ENCODE measurements around the gene DGCR6L. TPM values are rescaled to one million over a fixed set of nuclear protein-coding genes. Genes with fewer than 3 reads are reported as not detected.
"Not testable (repeated sequence)": the region's sequence is repeated elsewhere in the genome, so short reads cannot be mapped to it uniquely, and the experiment has no call there.

Gene DGCR6L
- total and polyA plus RNA-seq, 2 donors: 61.6 to 62.1 TPM

- no peaks in the 10 kb centered on the region for H3K9me3 ChIP-seq (ENCODE audit: control insufficient read depth in 2 of 2, insufficient read depth in 1 of 2, low read length in 1 of 2)
- DNase-seq (ENCODE audit: low read depth in 6 of 9, low spot score in 9 of 9): no peak
- 96% methylated on average over 14 of the region's 14 CpGs for WGBS
- H3K4me3 ChIP-seq (ENCODE audit: low read length in 2 of 2): no peak overlapping the region
- no peak overlapping the region for H3K27ac ChIP-seq (ENCODE audit: low read depth in 1 of 2, low read length in 1 of 2)
- H3K4me1 ChIP-seq (ENCODE audit: control insufficient read depth in 2 of 2, insufficient read depth in 2 of 2, low read length in 2 of 2): peaks cover 0 to 12% of the 10 kb centered on the region in 2 donors
- H3K36me3 ChIP-seq (ENCODE audit: control insufficient read depth in 2 of 2, insufficient read depth in 2 of 2, low read length in 1 of 2): peaks cover 3 to 11% of the 10 kb centered on the region in 2 donors
- no peaks in the 10 kb centered on the region for H3K27me3 ChIP-seq (ENCODE audit: control insufficient read depth in 2 of 2, insufficient read depth in 1 of 2, low read length in 1 of 2)
Observed at GRCh38 chr22:20312396-20313191, 7.3 kb downstream of the DGCR6L start.

- H3K27me3 ChIP-seq (ENCODE audit: control insufficient read depth in 2 of 2, insufficient read depth in 1 of 2, low read length in 1 of 2); H3K4me1 ChIP-seq (ENCODE audit: control insufficient read depth in 2 of 2, insufficient read depth in 2 of 2, low read length in 2 of 2); H3K4me3 ChIP-seq (ENCODE audit: low read length in 2 of 2); H3K9me3 ChIP-seq (ENCODE audit: control insufficient read depth in 2 of 2, insufficient read depth in 1 of 2, low read length in 1 of 2); H3K27ac ChIP-seq (ENCODE audit: low read depth in 1 of 2, low read length in 1 of 2); DNase-seq (ENCODE audit: low read depth in 6 of 9, low spot score in 9 of 9): not testable (repeated sequence)
- H3K36me3 ChIP-seq (ENCODE audit: control insufficient read depth in 2 of 2, insufficient read depth in 2 of 2, low read length in 1 of 2): peaks cover 3 to 11% of the 10 kb centered on the region in 2 donors
- WGBS: 94% methylated on average over 17 of the region's 20 CpGs
Observed at GRCh38 chr22:20311249-20312062, 8.4 kb downstream of the DGCR6L start.

GRCh38 chr22:20310773-20311172, 9.1 kb downstream of the DGCR6L start:
- not testable (repeated sequence) for H3K9me3 ChIP-seq (ENCODE audit: control insufficient read depth in 2 of 2, insufficient read depth in 1 of 2, low read length in 1 of 2); DNase-seq (ENCODE audit: low read depth in 6 of 9, low spot score in 9 of 9); H3K27ac ChIP-seq (ENCODE audit: low read depth in 1 of 2, low read length in 1 of 2); H3K4me3 ChIP-seq (ENCODE audit: low read length in 2 of 2); H3K4me1 ChIP-seq (ENCODE audit: control insufficient read depth in 2 of 2, insufficient read depth in 2 of 2, low read length in 2 of 2); H3K36me3 ChIP-seq (ENCODE audit: control insufficient read depth in 2 of 2, insufficient read depth in 2 of 2, low read length in 1 of 2); H3K27me3 ChIP-seq (ENCODE audit: control insufficient read depth in 2 of 2, insufficient read depth in 1 of 2, low read length in 1 of 2)
- WGBS: 97% methylated on average over 6 of the region's 6 CpGs

GRCh38 chr22:20310180-20310579, 9.7 kb downstream of the DGCR6L start:
- not testable (repeated sequence) for H3K36me3 ChIP-seq (ENCODE audit: control insufficient read depth in 2 of 2, insufficient read depth in 2 of 2, low read length in 1 of 2); H3K27ac ChIP-seq (ENCODE audit: low read depth in 1 of 2, low read length in 1 of 2); DNase-seq (ENCODE audit: low read depth in 6 of 9, low spot score in 9 of 9); H3K4me3 ChIP-seq (ENCODE audit: low read length in 2 of 2); H3K27me3 ChIP-seq (ENCODE audit: control insufficient read depth in 2 of 2, insufficient read depth in 1 of 2, low read length in 1 of 2); H3K9me3 ChIP-seq (ENCODE audit: control insufficient read depth in 2 of 2, insufficient read depth in 1 of 2, low read length in 1 of 2); H3K4me1 ChIP-seq (ENCODE audit: control insufficient read depth in 2 of 2, insufficient read depth in 2 of 2, low read length in 2 of 2)
- 93% methylated on average over 6 of the region's 7 CpGs for WGBS

GRCh38 chr22:20308806-20309650, 10.8 kb downstream of the DGCR6L start:
- H3K9me3 ChIP-seq (ENCODE audit: control insufficient read depth in 2 of 2, insufficient read depth in 1 of 2, low read length in 1 of 2); H3K4me1 ChIP-seq (ENCODE audit: control insufficient read depth in 2 of 2, insufficient read depth in 2 of 2, low read length in 2 of 2); H3K4me3 ChIP-seq (ENCODE audit: low read length in 2 of 2); H3K27ac ChIP-seq (ENCODE audit: low read depth in 1 of 2, low read length in 1 of 2); H3K36me3 ChIP-seq (ENCODE audit: control insufficient read depth in 2 of 2, insufficient read depth in 2 of 2, low read length in 1 of 2); DNase-seq (ENCODE audit: low read depth in 6 of 9, low spot score in 9 of 9); H3K27me3 ChIP-seq (ENCODE audit: control insufficient read depth in 2 of 2, insufficient read depth in 1 of 2, low read length in 1 of 2): not testable (repeated sequence)
- WGBS: 94% methylated on average over 22 of the region's 22 CpGs

- not testable (repeated sequence) for H3K9me3 ChIP-seq (ENCODE audit: control insufficient read depth in 2 of 2, insufficient read depth in 1 of 2, low read length in 1 of 2); H3K27me3 ChIP-seq (ENCODE audit: control insufficient read depth in 2 of 2, insufficient read depth in 1 of 2, low read length in 1 of 2); H3K36me3 ChIP-seq (ENCODE audit: control insufficient read depth in 2 of 2, insufficient read depth in 2 of 2, low read length in 1 of 2); DNase-seq (ENCODE audit: low read depth in 6 of 9, low spot score in 9 of 9); H3K4me3 ChIP-seq (ENCODE audit: low read length in 2 of 2); H3K4me1 ChIP-seq (ENCODE audit: control insufficient read depth in 2 of 2, insufficient read depth in 2 of 2, low read length in 2 of 2); H3K27ac ChIP-seq (ENCODE audit: low read depth in 1 of 2, low read length in 1 of 2)
- 92% methylated on average over 14 of the region's 14 CpGs for WGBS
Observed at GRCh38 chr22:20307448-20308447, 12.1 kb downstream of the DGCR6L start.

- not testable (repeated sequence) for H3K4me3 ChIP-seq (ENCODE audit: low read length in 2 of 2); H3K27ac ChIP-seq (ENCODE audit: low read depth in 1 of 2, low read length in 1 of 2); H3K27me3 ChIP-seq (ENCODE audit: control insufficient read depth in 2 of 2, insufficient read depth in 1 of 2, low read length in 1 of 2); H3K9me3 ChIP-seq (ENCODE audit: control insufficient read depth in 2 of 2, insufficient read depth in 1 of 2, low read length in 1 of 2); H3K36me3 ChIP-seq (ENCODE audit: control insufficient read depth in 2 of 2, insufficient read depth in 2 of 2, low read length in 1 of 2); DNase-seq (ENCODE audit: low read depth in 6 of 9, low spot score in 9 of 9); H3K4me1 ChIP-seq (ENCODE audit: control insufficient read depth in 2 of 2, insufficient read depth in 2 of 2, low read length in 2 of 2)
- WGBS: 98% methylated on average over 21 of the region's 21 CpGs
Observed at GRCh38 chr22:20306646-20307447, 13.0 kb downstream of the DGCR6L start.
